Measurements from ENCODE around the gene GLIS1. TPM values are rescaled to one million over a fixed set of nuclear protein-coding genes. Genes with fewer than 3 reads are reported as not detected.
A peak's percentile ranks its signal among the peaks of the same experiment; 100 is the strongest.

The GLIS1 gene
- total RNA-seq, 1 donor from 2014 or later = 1.2 TPM

GRCh38 chr1:53736290-53736689 lies 2.7 kb downstream of the GLIS1 start:
- H3K9me3 ChIP-seq = no peaks in the 10 kb centered on the region
- H3K27me3 ChIP-seq = no peaks in the 10 kb centered on the region
- H3K27ac ChIP-seq = no peak overlapping the region
- peaks cover 29% of the 10 kb centered on the region for H3K4me1 ChIP-seq
- TF ChIP-seq POLR2AphosphoS5 (IDR thresholded peaks at IDR 0.05; ENCODE audit: insufficient read depth in 1 of 2, low read depth in 1 of 2) (no peak), POLR2A (IDR thresholded peaks at IDR 0.05) (no peak)
- TF ChIP-seq, protein P1, sequence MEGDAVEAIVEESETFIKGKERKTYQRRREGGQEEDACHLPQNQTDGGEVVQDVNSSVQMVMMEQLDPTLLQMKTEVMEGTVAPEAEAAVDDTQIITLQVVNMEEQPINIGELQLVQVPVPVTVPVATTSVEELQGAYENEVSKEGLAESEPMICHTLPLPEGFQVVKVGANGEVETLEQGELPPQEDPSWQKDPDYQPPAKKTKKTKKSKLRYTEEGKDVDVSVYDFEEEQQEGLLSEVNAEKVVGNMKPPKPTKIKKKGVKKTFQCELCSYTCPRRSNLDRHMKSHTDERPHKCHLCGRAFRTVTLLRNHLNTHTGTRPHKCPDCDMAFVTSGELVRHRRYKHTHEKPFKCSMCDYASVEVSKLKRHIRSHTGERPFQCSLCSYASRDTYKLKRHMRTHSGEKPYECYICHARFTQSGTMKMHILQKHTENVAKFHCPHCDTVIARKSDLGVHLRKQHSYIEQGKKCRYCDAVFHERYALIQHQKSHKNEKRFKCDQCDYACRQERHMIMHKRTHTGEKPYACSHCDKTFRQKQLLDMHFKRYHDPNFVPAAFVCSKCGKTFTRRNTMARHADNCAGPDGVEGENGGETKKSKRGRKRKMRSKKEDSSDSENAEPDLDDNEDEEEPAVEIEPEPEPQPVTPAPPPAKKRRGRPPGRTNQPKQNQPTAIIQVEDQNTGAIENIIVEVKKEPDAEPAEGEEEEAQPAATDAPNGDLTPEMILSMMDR (IDR thresholded peaks at IDR 0.05) = no peak
- no peak overlapping the region for H3K4me3 ChIP-seq
- H3K36me3 ChIP-seq = no peaks in the 10 kb centered on the region
- DNase-seq (ENCODE audit: extremely low spot score in 2 of 2) = no peak
- intact Hi-C loops (cut with DNase I) = no loop called here

GRCh38 chr1:53735681-53736080 lies 3.3 kb downstream of the GLIS1 start:
- no peak overlapping the region for H3K27ac ChIP-seq
- intact Hi-C loops (cut with DNase I) = no loop called here
- DNase-seq (ENCODE audit: extremely low spot score in 2 of 2) = no peak
- H3K27me3 ChIP-seq = no peaks in the 10 kb centered on the region
- no peaks in the 10 kb centered on the region for H3K36me3 ChIP-seq
- H3K4me3 ChIP-seq = no peak overlapping the region
- TF ChIP-seq POLR2A (IDR thresholded peaks at IDR 0.05) = no peak
- no peak for TF ChIP-seq POLR2AphosphoS5 (IDR thresholded peaks at IDR 0.05; ENCODE audit: insufficient read depth in 1 of 2, low read depth in 1 of 2)
- TF ChIP-seq, protein P1 (IDR thresholded peaks at IDR 0.05) = no peak
- H3K9me3 ChIP-seq = no peaks in the 10 kb centered on the region
- peaks cover 29% of the 10 kb centered on the region for H3K4me1 ChIP-seq

GRCh38 chr1:53735261-53735660 lies 3.7 kb downstream of the GLIS1 start:
- TF ChIP-seq POLR2AphosphoS5 (IDR thresholded peaks at IDR 0.05; ENCODE audit: insufficient read depth in 1 of 2, low read depth in 1 of 2) = no peak
- no peak for TF ChIP-seq POLR2A (IDR thresholded peaks at IDR 0.05)
- TF ChIP-seq, protein P1 (IDR thresholded peaks at IDR 0.05) = no peak
- no peak for DNase-seq (ENCODE audit: extremely low spot score in 2 of 2)
- H3K4me1 ChIP-seq = peaks cover 29% of the 10 kb centered on the region
- H3K9me3 ChIP-seq = no peaks in the 10 kb centered on the region
- no peak overlapping the region for H3K4me3 ChIP-seq
- H3K36me3 ChIP-seq = no peaks in the 10 kb centered on the region
- no peaks in the 10 kb centered on the region for H3K27me3 ChIP-seq
- intact Hi-C loops (cut with DNase I) = no loop called here
- H3K27ac ChIP-seq = peak overlapping the region; percentile 55

DNA sequence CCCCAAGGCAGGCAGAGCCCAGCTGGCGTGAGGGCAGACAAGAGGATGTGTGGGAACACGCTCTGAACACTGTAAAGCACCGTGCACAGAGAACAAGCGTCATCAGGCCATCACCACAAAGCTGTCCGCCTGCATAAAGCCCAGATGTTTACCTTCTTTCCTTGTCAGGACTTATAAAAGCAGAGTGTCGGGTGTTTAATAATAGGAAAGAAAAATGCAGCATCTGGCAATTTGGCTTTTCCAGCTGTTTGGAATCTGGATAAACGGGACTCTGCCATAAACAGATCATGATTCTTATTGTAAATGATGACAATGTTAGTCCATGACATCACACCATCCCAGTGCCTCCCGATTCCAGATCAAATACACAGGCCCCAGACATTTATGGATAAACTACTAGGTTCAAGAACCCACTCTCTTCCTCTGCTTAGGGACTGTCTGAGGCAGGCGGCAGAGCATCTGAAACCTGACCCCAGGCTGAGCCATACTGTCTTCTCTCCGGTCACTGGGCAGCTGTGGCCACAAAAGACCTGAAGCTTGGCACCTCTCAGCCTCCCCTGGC lies 4.2 kb downstream of the GLIS1 start:
- TF ChIP-seq POLR2AphosphoS5 (IDR thresholded peaks at IDR 0.05; ENCODE audit: insufficient read depth in 1 of 2, low read depth in 1 of 2) (no peak), POLR2A (IDR thresholded peaks at IDR 0.05) (no peak)
- TF ChIP-seq, protein P1 (IDR thresholded peaks at IDR 0.05) = no peak
- no peak for DNase-seq (ENCODE audit: extremely low spot score in 2 of 2)
- Histone ChIP-seq H3K27me3 (no peaks in the 10 kb centered on the region), H3K9me3 (no peaks in the 10 kb centered on the region), H3K4me1 (peaks cover 25% of the 10 kb centered on the region), H3K4me3 (no peak overlapping the region), H3K36me3 (no peaks in the 10 kb centered on the region), H3K27ac (peak overlapping the region; percentile 55)
- intact Hi-C loops (cut with DNase I) = no loop called here

- peaks cover 23% of the 10 kb centered on the region for H3K4me1 ChIP-seq
- no peak for DNase-seq (ENCODE audit: extremely low spot score in 2 of 2)
- no peaks in the 10 kb centered on the region for H3K27me3 ChIP-seq
- intact Hi-C loops (cut with DNase I) = no loop called here
- peak overlapping the region; percentile 55 for H3K27ac ChIP-seq
- no peaks in the 10 kb centered on the region for H3K9me3 ChIP-seq
- H3K36me3 ChIP-seq = no peaks in the 10 kb centered on the region
- TF ChIP-seq POLR2AphosphoS5 (IDR thresholded peaks at IDR 0.05; ENCODE audit: insufficient read depth in 1 of 2, low read depth in 1 of 2) (no peak), POLR2A (IDR thresholded peaks at IDR 0.05) (no peak)
- TF ChIP-seq, protein P1 (IDR thresholded peaks at IDR 0.05) = no peak
- H3K4me3 ChIP-seq = no peak overlapping the region
Measured at GRCh38 chr1:53733975-53734649, 4.9 kb downstream of the GLIS1 start.

Data from vagina (tissue), 2 donors.